K562 (cell line): ENCODE measurements around the gene HOXB5. TPM values are rescaled to one million over a fixed set of nuclear protein-coding genes. Genes with fewer than 3 reads are reported as not detected.
A peak's percentile ranks its signal among the peaks of the same experiment; 100 is the strongest.

Experiments
- ATF7 ChIP-seq: fragments of 450-650 bp; IDR thresholded peaks from 2 replicates; pipeline ENCODE4 v1.7.1; 2014; ENCODE audit warnings: mild to moderate bottlenecking, moderate library complexity
- FIP1L1 ChIP-seq: fragments of 200-400 bp; formaldehyde crosslinking; IDR thresholded peaks from 2 replicates; pipeline ENCODE4 v1.6.1; 2018; ENCODE audit warnings: mild to moderate bottlenecking, low read depth, low read length; ENCODE audit not compliant: poor library complexity, severe bottlenecking
- HMGN3 ChIP-seq: IDR thresholded peaks from 2 replicates; pipeline ENCODE4 v1.6.1; 2011; ENCODE audit warnings: borderline replicate concordance, low read depth, mild to moderate bottlenecking, mixed read lengths, low read length; ENCODE audit not compliant: insufficient read length; ENCODE audit errors: extremely low read depth
- ILF3 ChIP-seq: fragments of 450-650 bp; IDR thresholded peaks from 2 replicates; pipeline ENCODE4 v1.6.1; 2018; ENCODE audit warnings: antibody characterized with exemption, mild to moderate bottlenecking, moderate library complexity, borderline replicate concordance
- KDM5B ChIP-seq: fragments of 200-600 bp; sonication (generic); IDR thresholded peaks from 2 replicates; pipeline ENCODE4 v1.6.1; 2012; ENCODE audit warnings: low read depth, mild to moderate bottlenecking, moderate library complexity, low read length, control low read depth, inconsistent platforms; ENCODE audit not compliant: insufficient replicate concordance
- MAFK ChIP-seq: IDR thresholded peaks from 2 replicates; pipeline ENCODE4 v1.6.1; 2011; ENCODE audit warnings: low read length, improper control_type of control experiment
- MCM2 ChIP-seq: fragments of 450-650 bp; IDR thresholded peaks from 2 replicates; pipeline ENCODE4 v1.6.1; 2017; ENCODE audit warnings: low read depth, mild to moderate bottlenecking
- MTF1 ChIP-seq: fragments of 250-450 bp; sonication (Bioruptor Pico); IDR thresholded peaks from 2 replicates; pipeline ENCODE4 v1.9.0; 2021; ENCODE audit warnings: moderate library complexity, mild to moderate bottlenecking, inconsistent platforms, borderline replicate concordance
- MYNN ChIP-seq, 2 experiments: sonication (generic); formaldehyde crosslinking in 1 of 2; IDR thresholded peaks; 2 replicates each; pipeline versions ENCODE4 v1.5.0 to v1.6.1; 2016 to 2020; ENCODE audit warnings: antibody characterized with exemption in 1 of 2, missing genetic modification reagents in 1 of 2
- NCOA4 ChIP-seq: fragments of 450-650 bp; IDR thresholded peaks from 2 replicates; pipeline ENCODE4 v1.6.1; 2018; ENCODE audit warnings: mild to moderate bottlenecking; ENCODE audit not compliant: partially characterized antibody
- SP2 ChIP-seq: IDR thresholded peaks from 2 replicates; pipeline ENCODE4 v1.6.1; 2011; ENCODE audit warnings: mild to moderate bottlenecking, low read depth, low read length, moderate library complexity; ENCODE audit not compliant: poor library complexity, severe bottlenecking; ENCODE audit errors: extremely low read depth
- SRSF7 ChIP-seq: fragments of 200-400 bp; formaldehyde crosslinking; optimal IDR thresholded peaks from 2 replicates; pipeline ENCODE3; 2017; ENCODE audit warnings: mild to moderate bottlenecking, low read depth, low read length
- TEAD4 ChIP-seq, 2 experiments: sonication (generic) in 1 of 2; formaldehyde crosslinking in 1 of 2; IDR thresholded peaks; 2 replicates each; pipeline versions ENCODE4 v1.6.1 to v1.8.0; 2012 to 2022; ENCODE audit warnings: borderline replicate concordance in 1 of 2, inconsistent platforms in 1 of 2, low read length in 1 of 2, mild to moderate bottlenecking in 1 of 2, missing genetic modification reagents in 1 of 2
- ZFP30 ChIP-seq: fragments of 250-450 bp; sonication (Bioruptor Pico); IDR thresholded peaks from 2 replicates; pipeline ENCODE4 v1.8.0; 2022; ENCODE audit warnings: moderate library complexity, mild to moderate bottlenecking, inconsistent platforms, borderline replicate concordance
- ZFP36 ChIP-seq: fragments of 150-350 bp; IDR thresholded peaks from 2 replicates; pipeline ENCODE4 v1.6.1; 2018; ENCODE audit warnings: low read length, low read depth; ENCODE audit not compliant: partially characterized antibody
- ZNF134 ChIP-seq: fragments of 250-450 bp; sonication (Bioruptor Pico); conservative IDR thresholded peaks from 2 replicates; pipeline ENCODE4 v1.4.0; 2020
- ZNF146 ChIP-seq: IDR thresholded peaks from one replicate; pipeline ENCODE4 v1.6.1; 2018; ENCODE audit warnings: missing compliant biosample characterization; ENCODE audit not compliant: unreplicated experiment
- polyA plus RNA-seq, 8 experiments: library from polyadenylated mRNA; depleted of rRNA in 4 of 8; stranded (reverse) in 5 of 8; unstranded in 3 of 8; fragments of >200 nt; fragmentation: Nextera tagmentation in 2 of 8; fragmentation: Illumina TruSeq in 1 of 8; extraction: Ambion mirVana in 2 of 8; extraction: Trizol in 1 of 8; gene quantifications; 2 replicates each; pipeline versions ENCODE4 v1.2.1 to v1.2.3, GENCODE V29; 2011 to 2014; ENCODE audit warnings: inconsistent platforms in 1 of 8, missing spikeins in 1 of 8
- total RNA-seq, 7 experiments: library from RNA; depleted of rRNA in 6 of 7; stranded (reverse); fragments of >200 nt in 6 of 7; fragmentation: Illumina TruSeq in 2 of 7; extraction: Trizol in 2 of 7; gene quantifications; 2 replicates each; pipeline versions ENCODE4 v1.2.1 to v1.2.3, GENCODE V29; 2011 to 2021; ENCODE audit warnings: low replicate concordance in 1 of 7
- TF ChIP-seq, protein P1 (sequence below): IDR thresholded peaks from 3 replicates; pipeline ENCODE4 v1.6.1; 2011; ENCODE audit warnings: borderline replicate concordance, mild to moderate bottlenecking, moderate library complexity; ENCODE audit not compliant: insufficient read length; ENCODE audit errors: extremely low read depth
- TF ChIP-seq, protein P2 (sequence below): fragments of 250-450 bp; sonication (Bioruptor Pico); IDR thresholded peaks from 2 replicates; pipeline ENCODE4 v1.9.0; 2021; ENCODE audit warnings: mild to moderate bottlenecking
- TF ChIP-seq, protein P3 (sequence below): fragments of 250-450 bp; sonication (Bioruptor Pico); IDR thresholded peaks from 2 replicates; pipeline ENCODE4 v1.8.0; 2022; ENCODE audit warnings: moderate library complexity, mild to moderate bottlenecking, inconsistent platforms
- TF ChIP-seq, protein P4 (sequence below), 2 experiments: fragments of 200-800 bp in 1 of 2; sonication (Bioruptor generic) in 1 of 2; sonication (generic) in 1 of 2; formaldehyde crosslinking in 1 of 2; IDR thresholded peaks in 1 of 2; conservative IDR thresholded peaks in 1 of 2; 2 replicates each; pipeline versions ENCODE4 v1.5.0 to v1.6.1; 2016 to 2020; ENCODE audit warnings: missing compliant biosample characterization in 1 of 2, missing genetic modification characterization in 1 of 2, missing genetic modification reagents in 1 of 2

Gene HOXB5
- total and polyA plus RNA-seq, 9 of the 15 experiments (the other 6 are each of a cell fraction or from before 2014, with no cell fraction given): 0.24 to 2.7 (median 0.65) TPM

DNA sequence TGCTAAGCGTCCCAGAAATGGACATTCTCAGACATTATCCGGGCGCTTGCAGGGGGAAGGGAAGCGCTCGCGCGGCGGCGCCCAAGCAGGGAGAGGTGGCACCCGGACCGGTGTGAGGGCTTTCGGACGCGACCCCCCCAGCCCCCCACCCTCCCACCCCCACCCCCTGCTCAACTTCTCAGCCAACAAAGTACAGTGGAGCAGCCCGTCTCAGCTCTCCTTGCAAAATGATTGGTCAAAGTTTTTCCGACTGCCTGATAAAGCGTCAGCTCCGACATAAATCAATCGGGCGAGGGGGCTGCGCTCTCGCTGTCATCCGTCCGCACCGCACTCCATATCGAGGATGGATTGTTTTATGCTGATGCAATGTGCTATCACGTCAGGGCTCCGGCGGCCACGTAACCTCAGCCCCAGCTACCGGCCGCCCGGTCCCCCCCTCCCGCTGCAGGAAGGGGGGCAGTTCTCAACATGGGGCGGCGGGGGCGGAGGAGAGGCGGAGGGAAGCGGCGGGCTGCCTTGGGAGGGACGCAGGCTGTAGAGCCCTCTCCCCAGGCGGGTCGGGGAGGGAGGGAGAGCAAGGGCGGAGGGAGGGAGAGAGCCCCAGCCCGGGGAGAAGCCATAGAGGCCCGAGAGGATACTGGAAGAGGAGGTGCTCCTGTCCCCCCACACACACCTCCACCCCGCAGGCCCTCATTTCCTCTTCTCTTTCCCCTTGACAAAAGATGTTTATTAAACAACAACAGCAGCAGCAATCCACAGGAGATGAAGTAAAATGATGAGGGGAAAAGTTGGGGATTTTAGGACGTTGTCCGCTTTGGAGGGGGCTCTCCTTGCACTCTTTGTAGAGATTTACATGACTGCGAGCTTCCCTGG, 32.9 kb upstream of the HOXB5 start, which contains the start of gene HOXB9 (continued):
- peak; percentile 58; the same call in 1 of the 2 replicates for TF ChIP-seq MAFK
- TF ChIP-seq SRSF7: no peak
- no peak for TF ChIP-seq ZFP36
- TF ChIP-seq ZFP30: no peak
- TF ChIP-seq HMGN3: peak; percentile 98
- TF ChIP-seq ILF3: no peak
- no peak for TF ChIP-seq ZNF146 (CRISPR knock-in tag)
- TF ChIP-seq MCM2: no peak
- no peak; the same call in 1 of the 2 replicates for TF ChIP-seq MYNN (IDR thresholded peaks at IDR 0.05)
- no peak for TF ChIP-seq MYNN (CRISPR knock-in tag; IDR thresholded peaks at IDR 0.05)
- TF ChIP-seq NCOA4: no peak
- TF ChIP-seq TEAD4 (IDR thresholded peaks at IDR 0.05; ENCODE audit: low read length): peak; percentile 72
- TF ChIP-seq TEAD4 (CRISPR knock-in tag; IDR thresholded peaks at IDR 0.05; ENCODE audit: borderline replicate concordance): no peak
- TF ChIP-seq ATF7: peak; percentile 98
- TF ChIP-seq MTF1 (CRISPR knock-in tag): no peak
- no peak for TF ChIP-seq KDM5B
- no peak for TF ChIP-seq FIP1L1
- TF ChIP-seq, protein P1, sequence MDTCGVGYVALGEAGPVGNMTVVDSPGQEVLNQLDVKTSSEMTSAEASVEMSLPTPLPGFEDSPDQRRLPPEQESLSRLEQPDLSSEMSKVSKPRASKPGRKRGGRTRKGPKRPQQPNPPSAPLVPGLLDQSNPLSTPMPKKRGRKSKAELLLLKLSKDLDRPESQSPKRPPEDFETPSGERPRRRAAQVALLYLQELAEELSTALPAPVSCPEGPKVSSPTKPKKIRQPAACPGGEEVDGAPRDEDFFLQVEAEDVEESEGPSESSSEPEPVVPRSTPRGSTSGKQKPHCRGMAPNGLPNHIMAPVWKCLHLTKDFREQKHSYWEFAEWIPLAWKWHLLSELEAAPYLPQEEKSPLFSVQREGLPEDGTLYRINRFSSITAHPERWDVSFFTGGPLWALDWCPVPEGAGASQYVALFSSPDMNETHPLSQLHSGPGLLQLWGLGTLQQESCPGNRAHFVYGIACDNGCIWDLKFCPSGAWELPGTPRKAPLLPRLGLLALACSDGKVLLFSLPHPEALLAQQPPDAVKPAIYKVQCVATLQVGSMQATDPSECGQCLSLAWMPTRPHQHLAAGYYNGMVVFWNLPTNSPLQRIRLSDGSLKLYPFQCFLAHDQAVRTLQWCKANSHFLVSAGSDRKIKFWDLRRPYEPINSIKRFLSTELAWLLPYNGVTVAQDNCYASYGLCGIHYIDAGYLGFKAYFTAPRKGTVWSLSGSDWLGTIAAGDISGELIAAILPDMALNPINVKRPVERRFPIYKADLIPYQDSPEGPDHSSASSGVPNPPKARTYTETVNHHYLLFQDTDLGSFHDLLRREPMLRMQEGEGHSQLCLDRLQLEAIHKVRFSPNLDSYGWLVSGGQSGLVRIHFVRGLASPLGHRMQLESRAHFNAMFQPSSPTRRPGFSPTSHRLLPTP: no peak
- TF ChIP-seq ZNF134 (CRISPR knock-in tag): no peak
- no peak for TF ChIP-seq SP2
- TF ChIP-seq, protein P2, sequence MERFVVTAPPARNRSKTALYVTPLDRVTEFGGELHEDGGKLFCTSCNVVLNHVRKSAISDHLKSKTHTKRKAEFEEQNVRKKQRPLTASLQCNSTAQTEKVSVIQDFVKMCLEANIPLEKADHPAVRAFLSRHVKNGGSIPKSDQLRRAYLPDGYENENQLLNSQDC: no peak
- TF ChIP-seq, protein P3, sequence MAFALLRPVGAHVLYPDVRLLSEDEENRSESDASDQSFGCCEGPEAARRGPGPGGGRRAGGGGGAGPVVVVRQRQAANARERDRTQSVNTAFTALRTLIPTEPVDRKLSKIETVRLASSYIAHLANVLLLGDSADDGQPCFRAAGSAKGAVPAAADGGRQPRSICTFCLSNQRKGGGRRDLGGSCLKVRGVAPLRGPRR (CRISPR knock-in tag): no peak
- TF ChIP-seq, protein P4, sequence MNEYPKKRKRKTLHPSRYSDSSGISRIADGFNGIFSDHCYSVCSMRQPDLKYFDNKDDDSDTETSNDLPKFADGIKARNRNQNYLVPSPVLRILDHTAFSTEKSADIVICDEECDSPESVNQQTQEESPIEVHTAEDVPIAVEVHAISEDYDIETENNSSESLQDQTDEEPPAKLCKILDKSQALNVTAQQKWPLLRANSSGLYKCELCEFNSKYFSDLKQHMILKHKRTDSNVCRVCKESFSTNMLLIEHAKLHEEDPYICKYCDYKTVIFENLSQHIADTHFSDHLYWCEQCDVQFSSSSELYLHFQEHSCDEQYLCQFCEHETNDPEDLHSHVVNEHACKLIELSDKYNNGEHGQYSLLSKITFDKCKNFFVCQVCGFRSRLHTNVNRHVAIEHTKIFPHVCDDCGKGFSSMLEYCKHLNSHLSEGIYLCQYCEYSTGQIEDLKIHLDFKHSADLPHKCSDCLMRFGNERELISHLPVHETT (CRISPR knock-in tag; conservative IDR thresholded peaks at IDR 0.05 in 1 of 2, IDR thresholded peaks at IDR 0.05 in 1 of 2): peak in 1 of 2 experiments; percentile 97; a peak in 2 of 4 replicates
